Heart left ventricle (tissue), 13 donors: ENCODE measurements around the gene MAP3K4.

Source experiments
- CTCF ChIP-seq, 12 donors: fragments of 200-600 bp; sonication (generic) in 4 of 12; IDR thresholded peaks; one replicate each; pipeline versions ENCODE4 v1.5.0 to v1.8.0; 2018 to 2022; ENCODE audit warnings: antibody characterized with exemption in 12 of 12, mild to moderate bottlenecking in 5 of 12
- POLR2A ChIP-seq, 2 donors: fragments of 450-650 bp; IDR thresholded peaks; one replicate each; pipeline ENCODE4 v1.6.1; 2017; ENCODE audit warnings: antibody characterized with exemption in 2 of 2, mild to moderate bottlenecking in 2 of 2, moderate library complexity in 2 of 2
- donor health status: ischemic (EF 13 %, LVEDD 7.1; RV severe dilation, severe dysfunction).
- donor health status: DM: no; HTN: yes; CAD: no.
- donor health status: DM: no; HTN: no; CAD: no.
- donor health status: ischemic (EF 25% LVEDD 6.9; RV normal size, moderate dysfunction).
- donor health status: ischemic (EF 25% LVEDD 5.7; RV mildly dilated, moderate dysfunction).
- donor health status: ischemic (EF 35%, LVEDD 5.7; RV mildly dilated, moderate dysfunction).
- donor health status: nonischemic (EF 11% LVEDD 7.7; RV severe dilation, severe dysfunction).
- donor health status: DM: yes; HTN: yes; CAD: no.
- donor health status: PGD.
- donor health status: ischemic (EF 29% LVEDD 5.4; RV normal size, mild dysfunction).
- donor health status: nonischemic (EF 23%, LVEDD 6.1; RV moderate dilation, normal function).

GRCh38 chr6:160979061-160979708 lies 12.4 kb upstream of the MAP3K4 start:
- no peak for TF ChIP-seq CTCF (IDR thresholded peaks at IDR 0.05)
- TF ChIP-seq POLR2A (IDR thresholded peaks at IDR 0.05) = no peak
